ENCODE results near the gene HAGHL.

GRCh38 chr16:730666-731509, 4.0 kb downstream of the HAGHL start:
- no peak for TF ChIP-seq CTCF (optimal IDR thresholded peaks at IDR 0.05 in 1 of 3, IDR thresholded peaks at IDR 0.05 in 1 of 3, conservative IDR thresholded peaks at IDR 0.05 in 1 of 3; ENCODE audit: extremely low read depth in 1 of 3, insufficient read depth in 2 of 3, low read length in 3 of 3)
- TF ChIP-seq EZH2 (IDR thresholded peaks at IDR 0.05; ENCODE audit: low read length) = no peak

Data from keratinocyte (primary cell).